Pancreas (tissue), 10 donors: Measurements from ENCODE around the gene PARVA. TPM values are rescaled to one million over a fixed set of nuclear protein-coding genes. Genes with fewer than 3 reads are reported as not detected.

Source experiments
- ATAC-seq, 4 donors: fragments of 200-7000 bp; cut with Tn5 transposase; one replicate each; pipeline versions ENCODE4 v1.8.0 to v1.9.1; 2020; ENCODE audit warnings: mild to moderate bottlenecking in 4 of 4, moderate library complexity in 4 of 4
- DNase-seq, 6 donors: peaks; one replicate each; pipeline ENCODE4 v3.0.0-alpha.2; 2020
- FAIRE-seq: peaks from 2 replicates; lab custom pipeline; 2012; peaks lifted over from hg19 to GRCh38; lab: Jason Lieb, UNC
- H3K27ac ChIP-seq, 4 donors: fragments of 200-600 bp; sonication (generic); 1 replicate in 3 of 4; 2 replicates in 1 of 4; pipeline versions ENCODE4 v1.5.0 to v1.8.0; 2020
- H3K27me3 ChIP-seq, 4 donors: fragments of 200-600 bp; one replicate each; pipeline ENCODE4 v1.8.0; 2021
- H3K36me3 ChIP-seq, 3 donors: fragments of 200-600 bp; sonication (generic) in 1 of 3; one replicate each; pipeline versions ENCODE4 v1.5.0 to v1.8.0; 2020 to 2021
- H3K4me1 ChIP-seq, 3 donors: fragments of 200-600 bp; one replicate each; pipeline ENCODE4 v1.8.0; 2021
- H3K4me3 ChIP-seq, 4 donors: fragments of 200-600 bp; sonication (generic) in 2 of 4; one replicate each; pipeline versions ENCODE4 v1.5.0 to v1.8.0; 2020 to 2021
- H3K9me3 ChIP-seq, 4 donors: fragments of 200-600 bp; one replicate each; pipeline ENCODE4 v1.8.0; 2021
- CTCF ChIP-seq, 4 donors: fragments of 200-600 bp; sonication (generic) in 3 of 4; IDR thresholded peaks; one replicate each; pipeline versions ENCODE4 v1.5.0 to v1.8.0; 2021; ENCODE audit warnings: antibody characterized with exemption in 4 of 4
- WGBS, 2 donors: extraction: QIAGEN DNeasy Blood & Tissue Kit; methylation state at CpG; one replicate each; pipeline ENCODE4 v1.1.7; 2013; 5-methylcytosine and 5-hydroxymethylcytosine counted together
- intact Hi-C, 3 donors: fragments of 100-400 bp; cut with DNase I; formaldehyde crosslinking; loops; one replicate each; pipeline versions ENCODE4 v1.11.1 to v1.14.2; 2022
- polyA plus RNA-seq, 2 donors: library from polyadenylated mRNA; stranded (reverse); fragments of 200-250 nt; gene quantifications; one replicate each; pipeline ENCODE4 v1.2.3, GENCODE V29; 2013
- total RNA-seq, 6 donors: library from RNA; stranded (reverse); fragmentation: NEBNext Ultra II Directional in 4 of 6; extraction: Animal tissue kit (Norgen Biotek cat#: 25700) in 4 of 6; gene quantifications; one replicate each; pipeline versions ENCODE4 v1.2.1 to v1.2.4, GENCODE V29; 2021 to 2023
- donor health status: healthy with polysubstance abuse.
- donor health status: DM: no; HTN: no; CAD: no; lungs with moderate emphysema.
- donor health status: DM: no; HTN: no; CAD: no.
- donor health status: control.
- donor health status: control.
- donor health status: Bipolar disorder and iron deficiency.
- donor health status: DM: yes; HTN: yes; CAD: no.
- donor health status: DM: no; HTN: no; CAD: no.
- donor health status: DM: no; HTN: no; CAD: no.
- donor health status: DM: yes; HTN: yes; CAD: no.

PARVA gene
- total and polyA plus RNA-seq, 8 donors = 12.4 to 61.9 (median 43.1) TPM

- no peak for FAIRE-seq
- H3K27ac ChIP-seq = no peak overlapping the region
- H3K4me3 ChIP-seq = no peak overlapping the region
- no peak for DNase-seq
- peaks cover 0 to 25% (median 14%) of the 10 kb centered on the region in 3 donors for H3K4me1 ChIP-seq
- 68 to 80% methylated on average over 8 of the region's 8 CpGs for WGBS, 2 donors
- no peaks in the 10 kb centered on the region for H3K36me3 ChIP-seq
- H3K9me3 ChIP-seq = no peaks in the 10 kb centered on the region
- no peaks in the 10 kb centered on the region for H3K27me3 ChIP-seq
- peak in 2 of 4 donors; percentile 16 to 58 for ATAC-seq
- no peak for TF ChIP-seq CTCF (IDR thresholded peaks at IDR 0.05)
- intact Hi-C loops = loop anchor here in 1 of 3 donors (10.0 kb wide), 1 partner anchor 492 kb away; no protein-coding TSS in a partner anchor
These were observed 25.3 kb downstream of the PARVA start for GRCh38 chr11:12402691-12403120.

- no peak for FAIRE-seq
- peak in 2 of 4 donors; percentile 26 to 61 for ATAC-seq
- no peak for TF ChIP-seq CTCF (IDR thresholded peaks at IDR 0.05)
- no peak for DNase-seq
- 41 to 48% methylated on average over 3 of the region's 3 CpGs for WGBS, 2 donors
- no peak overlapping the region for H3K27ac ChIP-seq
- no peaks in the 10 kb centered on the region for H3K9me3 ChIP-seq
- intact Hi-C loops = loop anchor here in 1 of 3 donors (10.0 kb wide), 1 partner anchor 491 kb away; no protein-coding TSS in a partner anchor
- no peak overlapping the region for H3K4me3 ChIP-seq
- H3K4me1 ChIP-seq = peaks cover 0 to 25% (median 14%) of the 10 kb centered on the region in 3 donors
- H3K27me3 ChIP-seq = no peaks in the 10 kb centered on the region
- no peaks in the 10 kb centered on the region for H3K36me3 ChIP-seq
These were observed 26.0 kb downstream of the PARVA start for GRCh38 chr11:12403122-12403996.

GRCh38 chr11:12403997-12404350, 26.6 kb downstream of the PARVA start:
- H3K4me1 ChIP-seq = peaks cover 0 to 25% (median 13%) of the 10 kb centered on the region in 3 donors
- DNase-seq (no peak), FAIRE-seq (no peak), ATAC-seq (peak in 1 of 4 donors; percentile 27)
- H3K36me3 ChIP-seq = no peaks in the 10 kb centered on the region
- WGBS, 2 donors = 19 to 28% methylated on average over 2 of the region's 2 CpGs
- no peak overlapping the region for H3K4me3 ChIP-seq
- no peak for TF ChIP-seq CTCF (IDR thresholded peaks at IDR 0.05)
- intact Hi-C loops = loop anchor here in 1 of 3 donors (10.0 kb wide), 1 partner anchor 491 kb away; no protein-coding TSS in a partner anchor
- H3K27me3 ChIP-seq = no peaks in the 10 kb centered on the region
- H3K9me3 ChIP-seq = no peaks in the 10 kb centered on the region
- H3K27ac ChIP-seq = no peak overlapping the region

- Histone ChIP-seq H3K4me1 (peaks cover 0 to 22% (median 10%) of the 10 kb centered on the region in 3 donors), H3K9me3 (no peaks in the 10 kb centered on the region), H3K36me3 (no peaks in the 10 kb centered on the region), H3K4me3 (no peak overlapping the region), H3K27ac (no peak overlapping the region), H3K27me3 (no peaks in the 10 kb centered on the region)
- peak in 2 of 6 donors; percentile 30 to 51 for DNase-seq
- 89 to 92% methylated on average over 3 of the region's 3 CpGs for WGBS, 2 donors
- no peak for ATAC-seq
- TF ChIP-seq CTCF (IDR thresholded peaks at IDR 0.05) = no peak
- intact Hi-C loops = loop anchor here in 1 of 3 donors (10.0 kb wide), 1 partner anchor 490 kb away; no protein-coding TSS in a partner anchor
- FAIRE-seq = no peak
These were observed 27.1 kb downstream of the PARVA start for GRCh38 chr11:12404436-12404835.
